HepG2 (cell line): Measurements from ENCODE around the gene AGRN. TPM values are rescaled to one million over a fixed set of nuclear protein-coding genes. Genes with fewer than 3 reads are reported as not detected.

Experiments
- BORCS8-MEF2B ChIP-seq: sonication (generic); formaldehyde crosslinking; IDR thresholded peaks from 2 replicates; pipeline ENCODE4 v1.8.0; 2022; ENCODE audit warnings: mild to moderate bottlenecking, missing genetic modification reagents
- CBX2 ChIP-seq, 2 experiments: fragments of 200-600 bp in 1 of 2; sonication (generic); formaldehyde crosslinking in 1 of 2; IDR thresholded peaks; 2 replicates each; pipeline versions ENCODE4 v1.7.0 to v1.8.1; 2018 to 2022; ENCODE audit warnings: low read depth in 2 of 2, low read length in 1 of 2, mild to moderate bottlenecking in 1 of 2, missing genetic modification reagents in 1 of 2
- ETV5 ChIP-seq: IDR thresholded peaks from 2 replicates; pipeline ENCODE4 v1.6.1; 2018; ENCODE audit warnings: missing biosample characterization, missing genetic modification reagents, inconsistent platforms, borderline replicate concordance
- HMG20A ChIP-seq: IDR thresholded peaks from 2 replicates; pipeline ENCODE4 v1.6.1; 2016; ENCODE audit warnings: borderline replicate concordance
- IRF2 ChIP-seq: IDR thresholded peaks from 2 replicates; pipeline ENCODE4 v1.6.1; 2018; ENCODE audit warnings: missing genetic modification reagents, missing compliant biosample characterization
- JUN ChIP-seq: sonication (generic); formaldehyde crosslinking; IDR thresholded peaks from 2 replicates; pipeline ENCODE4 v1.4.0; 2020; ENCODE audit warnings: mild to moderate bottlenecking, missing genetic modification reagents
- KAT8 ChIP-seq: IDR thresholded peaks from 2 replicates; pipeline ENCODE4 v1.6.1; 2016; ENCODE audit warnings: missing genetic modification reagents, missing compliant biosample characterization
- PCBP2 ChIP-seq: fragments of 200-400 bp; formaldehyde crosslinking; optimal IDR thresholded peaks from 2 replicates; pipeline ENCODE3; 2018; ENCODE audit warnings: low read length, low read depth; ENCODE audit not compliant: poor library complexity, severe bottlenecking
- RFXAP ChIP-seq: sonication (generic); formaldehyde crosslinking; IDR thresholded peaks from 2 replicates; pipeline ENCODE4 v1.4.0; 2020; ENCODE audit warnings: missing genetic modification reagents, borderline replicate concordance
- TOE1 ChIP-seq: sonication (generic); formaldehyde crosslinking; IDR thresholded peaks from 2 replicates; pipeline ENCODE4 v1.4.0; 2020; ENCODE audit warnings: mild to moderate bottlenecking, missing genetic modification reagents
- ZNF331 ChIP-seq: sonication (generic); formaldehyde crosslinking; IDR thresholded peaks from 2 replicates; pipeline ENCODE4 v1.4.0; 2020; ENCODE audit warnings: missing genetic modification reagents
- ZNF563 ChIP-seq: sonication (generic); formaldehyde crosslinking; IDR thresholded peaks from 2 replicates; pipeline ENCODE4 v1.8.0; 2022; ENCODE audit warnings: mild to moderate bottlenecking, moderate library complexity, missing genetic modification reagents
- ZNF670 ChIP-seq: sonication (generic); formaldehyde crosslinking; IDR thresholded peaks from 2 replicates; pipeline ENCODE4 v1.8.0; 2022; ENCODE audit warnings: mild to moderate bottlenecking, missing genetic modification reagents, borderline replicate concordance
- ZNF75D ChIP-seq: sonication (generic); formaldehyde crosslinking; IDR thresholded peaks from 2 replicates; pipeline ENCODE4 v1.8.1; 2023; ENCODE audit warnings: missing genetic modification reagents, mild to moderate bottlenecking, borderline replicate concordance
- ZNF775 ChIP-seq: sonication (generic); formaldehyde crosslinking; IDR thresholded peaks from 2 replicates; pipeline ENCODE4 v1.4.0; 2020; ENCODE audit warnings: missing genetic modification reagents, mild to moderate bottlenecking, moderate library complexity, borderline replicate concordance
- polyA plus RNA-seq, 8 experiments: library from polyadenylated mRNA; depleted of rRNA in 3 of 8; stranded (reverse) in 7 of 8; unstranded in 1 of 8; fragments of >200 nt; fragmentation: Illumina TruSeq in 4 of 8; extraction: Trizol in 4 of 8; gene quantifications; 2 replicates each; pipeline versions ENCODE4 v1.2.1 to v1.2.3, GENCODE V29; 2011 to 2016; ENCODE audit warnings: low read depth in 4 of 8, missing spikeins in 1 of 8, mixed read lengths in 1 of 8; ENCODE audit not compliant: insufficient read depth in 1 of 8
- total RNA-seq, 5 experiments: library from RNA; depleted of rRNA; stranded (reverse); fragments of >200 nt; fragmentation: Illumina TruSeq; extraction: Trizol; gene quantifications; 2 replicates each; pipeline ENCODE4 v1.2.3, GENCODE V29; 2016; ENCODE audit warnings: low read depth in 1 of 5
- TF ChIP-seq, protein P1 (sequence below): IDR thresholded peaks from 2 replicates; pipeline ENCODE4 v1.6.1; 2016; ENCODE audit warnings: mild to moderate bottlenecking
- TF ChIP-seq, protein P2 (sequence below): sonication (generic); formaldehyde crosslinking; IDR thresholded peaks from 2 replicates; pipeline ENCODE4 v1.4.0; 2020; ENCODE audit warnings: mild to moderate bottlenecking, missing genetic modification reagents
- TF ChIP-seq, protein P3 (sequence below): sonication (generic); formaldehyde crosslinking; IDR thresholded peaks from 2 replicates; pipeline ENCODE4 v1.5.0; 2020; ENCODE audit warnings: missing genetic modification reagents
- TF ChIP-seq, protein P4 (sequence below): sonication (generic); formaldehyde crosslinking; IDR thresholded peaks from 2 replicates; pipeline ENCODE4 v1.8.0; 2022; ENCODE audit warnings: missing genetic modification reagents, mild to moderate bottlenecking, inconsistent platforms, borderline replicate concordance
- TF ChIP-seq, protein P5 (sequence below): sonication (generic); formaldehyde crosslinking; IDR thresholded peaks from 2 replicates; pipeline ENCODE4 v1.8.0; 2022; ENCODE audit warnings: missing genetic modification reagents, mild to moderate bottlenecking, moderate library complexity, borderline replicate concordance

AGRN gene
- total and polyA plus RNA-seq, 2 of the 13 experiments (the other 11 are each of a cell fraction or from before 2014, with no cell fraction given): 29.8 to 65.2 TPM

DNA sequence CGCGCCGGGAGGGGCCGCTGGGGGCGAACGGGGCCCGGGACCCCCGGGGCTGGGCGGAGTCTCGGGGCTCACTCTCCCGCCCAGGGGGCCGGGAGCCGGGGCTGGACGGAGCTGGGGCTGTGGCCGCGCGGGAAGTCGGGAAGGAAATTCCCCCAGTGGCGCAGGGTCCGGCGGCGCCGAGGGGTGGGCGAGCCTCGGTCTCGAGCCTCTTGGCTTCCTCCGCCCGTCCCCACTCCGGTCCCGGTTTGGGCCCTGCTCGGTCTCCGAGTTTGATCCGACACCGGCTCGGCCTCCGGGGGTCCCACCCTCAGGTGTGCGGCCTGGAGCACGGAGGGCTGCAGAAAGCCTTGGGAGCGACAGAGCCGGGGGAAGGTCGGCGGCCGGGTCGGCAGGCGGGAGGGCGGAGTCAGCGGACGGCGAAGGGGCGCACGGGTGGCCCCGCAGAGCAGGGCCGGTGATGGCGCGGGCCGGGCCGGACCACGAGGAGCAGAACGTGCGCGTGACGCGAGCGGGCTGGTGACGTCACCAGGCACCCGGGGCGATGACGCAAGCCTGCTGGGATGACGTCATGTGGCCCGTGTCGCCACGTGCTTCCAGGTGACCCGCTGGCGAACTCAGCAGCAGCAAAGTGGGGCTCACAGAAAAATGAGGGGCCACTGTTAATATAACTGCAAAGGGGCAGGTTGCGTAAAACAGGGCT, 19.4 kb upstream of the AGRN start (continued):
- TF ChIP-seq RFXAP (0 out of 2 replicates have a peak, but pooled peaks have one; percentile 23), ZNF75D (CRISPR knock-in tag) (no peak; the same call in 1 of the 2 replicates), ZNF331 (CRISPR knock-in tag) (peak; percentile 58; the same call in 1 of the 2 replicates), ETV5 (CRISPR knock-in tag) (no peak; the same call in 1 of the 2 replicates), JUN (CRISPR knock-in tag) (peak; percentile 95), ZNF775 (CRISPR knock-in tag) (no peak), PCBP2 (no peak), IRF2 (peak; percentile 57; the same call in 1 of the 2 replicates), BORCS8-MEF2B (0 out of 2 replicates have a peak, but pooled peaks have one; percentile 35), KAT8 (CRISPR knock-in tag) (peak; percentile 73; the same call in 1 of the 2 replicates), CBX2 (IDR thresholded peaks at IDR 0.05; ENCODE audit: low read depth, low read length) (no peak), CBX2 (CRISPR knock-in tag; IDR thresholded peaks at IDR 0.05; ENCODE audit: low read depth) (peak; percentile 50; the same call in 1 of the 2 replicates), ZNF563 (CRISPR knock-in tag) (peak; percentile 73), TOE1 (CRISPR knock-in tag) (no peak), ZNF670 (CRISPR knock-in tag) (peak; percentile 58; the same call in 1 of the 2 replicates), HMG20A (CRISPR knock-in tag) (0 out of 2 replicates have a peak, but pooled peaks have one; percentile 10)
- TF ChIP-seq, protein P1, sequence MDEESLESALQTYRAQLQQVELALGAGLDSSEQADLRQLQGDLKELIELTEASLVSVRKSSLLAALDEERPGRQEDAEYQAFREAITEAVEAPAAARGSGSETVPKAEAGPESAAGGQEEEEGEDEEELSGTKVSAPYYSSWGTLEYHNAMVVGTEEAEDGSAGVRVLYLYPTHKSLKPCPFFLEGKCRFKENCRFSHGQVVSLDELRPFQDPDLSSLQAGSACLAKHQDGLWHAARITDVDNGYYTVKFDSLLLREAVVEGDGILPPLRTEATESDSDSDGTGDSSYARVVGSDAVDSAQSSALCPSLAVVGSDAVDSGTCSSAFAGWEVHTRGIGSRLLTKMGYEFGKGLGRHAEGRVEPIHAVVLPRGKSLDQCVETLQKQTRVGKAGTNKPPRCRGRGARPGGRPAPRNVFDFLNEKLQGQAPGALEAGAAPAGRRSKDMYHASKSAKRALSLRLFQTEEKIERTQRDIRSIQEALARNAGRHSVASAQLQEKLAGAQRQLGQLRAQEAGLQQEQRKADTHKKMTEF (CRISPR knock-in tag): peak; percentile 97
- TF ChIP-seq, protein P2, sequence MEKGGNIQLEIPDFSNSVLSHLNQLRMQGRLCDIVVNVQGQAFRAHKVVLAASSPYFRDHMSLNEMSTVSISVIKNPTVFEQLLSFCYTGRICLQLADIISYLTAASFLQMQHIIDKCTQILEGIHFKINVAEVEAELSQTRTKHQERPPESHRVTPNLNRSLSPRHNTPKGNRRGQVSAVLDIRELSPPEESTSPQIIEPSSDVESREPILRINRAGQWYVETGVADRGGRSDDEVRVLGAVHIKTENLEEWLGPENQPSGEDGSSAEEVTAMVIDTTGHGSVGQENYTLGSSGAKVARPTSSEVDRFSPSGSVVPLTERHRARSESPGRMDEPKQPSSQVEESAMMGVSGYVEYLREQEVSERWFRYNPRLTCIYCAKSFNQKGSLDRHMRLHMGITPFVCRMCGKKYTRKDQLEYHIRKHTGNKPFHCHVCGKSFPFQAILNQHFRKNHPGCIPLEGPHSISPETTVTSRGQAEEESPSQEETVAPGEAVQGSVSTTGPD: no peak
- TF ChIP-seq, protein P3, sequence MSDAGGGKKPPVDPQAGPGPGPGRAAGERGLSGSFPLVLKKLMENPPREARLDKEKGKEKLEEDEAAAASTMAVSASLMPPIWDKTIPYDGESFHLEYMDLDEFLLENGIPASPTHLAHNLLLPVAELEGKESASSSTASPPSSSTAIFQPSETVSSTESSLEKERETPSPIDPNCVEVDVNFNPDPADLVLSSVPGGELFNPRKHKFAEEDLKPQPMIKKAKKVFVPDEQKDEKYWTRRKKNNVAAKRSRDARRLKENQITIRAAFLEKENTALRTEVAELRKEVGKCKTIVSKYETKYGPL: no peak; the same call in 1 of the 2 replicates
- TF ChIP-seq, protein P4, sequence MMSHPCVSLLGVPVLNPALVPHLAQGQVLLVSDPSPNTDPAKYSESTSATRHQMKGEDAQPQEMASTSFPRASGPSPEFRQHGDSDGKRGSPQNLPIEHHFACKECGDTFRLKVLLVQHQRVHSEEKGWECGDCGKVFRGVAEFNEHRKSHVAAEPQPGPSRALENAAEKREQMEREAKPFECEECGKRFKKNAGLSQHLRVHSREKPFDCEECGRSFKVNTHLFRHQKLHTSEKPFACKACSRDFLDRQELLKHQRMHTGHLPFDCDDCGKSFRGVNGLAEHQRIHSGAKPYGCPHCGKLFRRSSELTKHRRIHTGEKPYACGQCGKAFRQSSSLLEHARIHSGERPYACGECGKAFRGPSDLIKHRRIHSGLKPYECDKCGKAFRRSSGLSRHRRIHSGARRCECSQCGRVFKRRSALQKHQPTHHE (CRISPR knock-in tag): peak; percentile 65; the same call in 1 of the 2 replicates
- TF ChIP-seq, protein P5, sequence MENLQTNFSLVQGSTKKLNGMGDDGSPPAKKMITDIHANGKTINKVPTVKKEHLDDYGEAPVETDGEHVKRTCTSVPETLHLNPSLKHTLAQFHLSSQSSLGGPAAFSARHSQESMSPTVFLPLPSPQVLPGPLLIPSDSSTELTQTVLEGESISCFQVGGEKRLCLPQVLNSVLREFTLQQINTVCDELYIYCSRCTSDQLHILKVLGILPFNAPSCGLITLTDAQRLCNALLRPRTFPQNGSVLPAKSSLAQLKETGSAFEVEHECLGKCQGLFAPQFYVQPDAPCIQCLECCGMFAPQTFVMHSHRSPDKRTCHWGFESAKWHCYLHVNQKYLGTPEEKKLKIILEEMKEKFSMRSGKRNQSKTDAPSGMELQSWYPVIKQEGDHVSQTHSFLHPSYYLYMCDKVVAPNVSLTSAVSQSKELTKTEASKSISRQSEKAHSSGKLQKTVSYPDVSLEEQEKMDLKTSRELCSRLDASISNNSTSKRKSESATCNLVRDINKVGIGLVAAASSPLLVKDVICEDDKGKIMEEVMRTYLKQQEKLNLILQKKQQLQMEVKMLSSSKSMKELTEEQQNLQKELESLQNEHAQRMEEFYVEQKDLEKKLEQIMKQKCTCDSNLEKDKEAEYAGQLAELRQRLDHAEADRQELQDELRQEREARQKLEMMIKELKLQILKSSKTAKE (CRISPR knock-in tag): no peak
